ENCODE results near the gene DIAPH3. TPM values are rescaled to one million over a fixed set of nuclear protein-coding genes. Genes with fewer than 3 reads are reported as not detected.

Gene DIAPH3
- total RNA-seq, 1 experiment from 2014 or later: 62.3 TPM

GRCh38 chr13:59621773-59622172, 542.0 kb downstream of the DIAPH3 start:
- H3K9me3 ChIP-seq (ENCODE audit: low read depth, low read length, poor library complexity, severe bottlenecking): peaks cover 21% of the 10 kb centered on the region
- H3K27me3 ChIP-seq (replicated peaks; ENCODE audit: insufficient read depth, low read depth, low read length, poor library complexity): no peaks in the 10 kb centered on the region
- H3K27ac ChIP-seq (ENCODE audit: low read depth, low read length, poor library complexity, severe bottlenecking): no peak overlapping the region
- no peaks in the 10 kb centered on the region for H3K36me3 ChIP-seq (ENCODE audit: insufficient read depth, low read length, poor library complexity, severe bottlenecking)
- H3K4me1 ChIP-seq (ENCODE audit: insufficient read depth, low read length, poor library complexity, severe bottlenecking): peaks cover 5% of the 10 kb centered on the region
- no peak overlapping the region for H3K4me3 ChIP-seq (ENCODE audit: low read depth, low read length, poor library complexity, severe bottlenecking)
- CTCF ChIA-PET: interaction anchor here (0.7 kb wide), 1 partner anchor 304 kb away, joined by 11 read pairs; no protein-coding TSS in a partner anchor
- no TSS peak for BruUV-seq (replicated peaks)
- DNase-seq (ENCODE audit: low spot score): no peak
- TF ChIP-seq CTCF (conservative IDR thresholded peaks at IDR 0.05; ENCODE audit: low read depth, low read length) (no peak), EZH2 (IDR thresholded peaks at IDR 0.05; ENCODE audit: borderline replicate concordance, low read depth, low read length, poor library complexity, severe bottlenecking) (no peak)
- intact Hi-C loops (cut with micrococcal nuclease; ENCODE audit: unreplicated experiment): no loop called here
- POLR2A ChIA-PET (ENCODE audit: low non-redundant PET): no interaction called here

Other genes starting within 250 kb of the DIAPH3 start
- gene TDRD3, start 233.3 kb upstream of the DIAPH3 start, total RNA-seq (2021): 30.7 and 34.1 TPM in 2 replicates

Data from A673 (cell line).